Mesenchymal stem cell (in vitro differentiated cells and primary cell): ENCODE data around the gene RDH5.

Source experiments
- DNase-seq: peaks from one replicate; pipeline ENCODE4 v3.0.0-alpha.2; 2013
- H2AFZ ChIP-seq: one replicate; pipeline ENCODE4 v1.6.1; 2013; ENCODE audit warnings: low read depth, mild to moderate bottlenecking, control low read depth, inconsistent platforms, low read length, moderate library complexity
- H2AK5ac ChIP-seq: 2 replicates; pipeline ENCODE4 v1.6.1; 2013; ENCODE audit warnings: low read length, moderate library complexity, mild to moderate bottlenecking, inconsistent platforms; ENCODE audit not compliant: severe bottlenecking
- H2BK120ac ChIP-seq: one replicate; pipeline ENCODE4 v1.6.1; 2013; ENCODE audit warnings: low read depth, mild to moderate bottlenecking, inconsistent platforms, low read length, moderate library complexity
- H2BK12ac ChIP-seq, 2 experiments: one replicate each; pipeline ENCODE4 v1.6.1; 2013; ENCODE audit warnings: inconsistent platforms in 2 of 2, low read length in 2 of 2, mild to moderate bottlenecking in 2 of 2, moderate library complexity in 2 of 2, control low read depth in 1 of 2
- H2BK15ac ChIP-seq: one replicate; pipeline ENCODE4 v1.6.1; 2013; ENCODE audit warnings: mild to moderate bottlenecking, low read depth, inconsistent platforms; ENCODE audit not compliant: poor library complexity, severe bottlenecking
- H2BK5ac ChIP-seq: 2 replicates; pipeline ENCODE4 v1.6.1; 2013; ENCODE audit warnings: low read depth, mild to moderate bottlenecking, low read length, control low read depth, inconsistent platforms; ENCODE audit not compliant: poor library complexity, severe bottlenecking
- H3K14ac ChIP-seq, 2 experiments: one replicate each; pipeline ENCODE4 v1.6.1; 2013; ENCODE audit warnings: inconsistent platforms in 2 of 2, low read length in 2 of 2, control low read depth in 1 of 2, mild to moderate bottlenecking in 1 of 2, moderate library complexity in 1 of 2
- H3K18ac ChIP-seq, 2 experiments: one replicate each; pipeline ENCODE4 v1.6.1; 2013; ENCODE audit warnings: inconsistent platforms in 2 of 2, low read length in 2 of 2, control low read depth in 1 of 2, low read depth in 1 of 2, mild to moderate bottlenecking in 1 of 2
- H3K23ac ChIP-seq, 2 experiments: one replicate each; pipeline ENCODE4 v1.6.1; 2013; ENCODE audit warnings: inconsistent platforms in 2 of 2, low read length in 2 of 2, mild to moderate bottlenecking in 2 of 2, moderate library complexity in 2 of 2, control low read depth in 1 of 2
- H3K27ac ChIP-seq: 2 replicates; pipeline ENCODE4 v1.5.1; 2013; ENCODE audit warnings: mild to moderate bottlenecking, moderate library complexity, low read length, control low read depth, inconsistent platforms; ENCODE audit not compliant: poor library complexity, severe bottlenecking
- H3K27me3 ChIP-seq, 2 experiments: 2 replicates each; pipeline versions ENCODE4 v1.6.1 to v1.7.0; 2013; ENCODE audit warnings: low read length in 2 of 2, mild to moderate bottlenecking in 2 of 2, moderate library complexity in 2 of 2, control low read depth in 1 of 2, inconsistent platforms in 1 of 2; ENCODE audit not compliant: control insufficient read depth in 1 of 2, insufficient read depth in 1 of 2
- H3K36me3 ChIP-seq, 2 experiments: 2 replicates each; pipeline versions ENCODE4 v1.6.1 to v1.7.0; 2013; ENCODE audit warnings: low read length in 2 of 2, control low read depth in 1 of 2, inconsistent platforms in 1 of 2, low read depth in 1 of 2, mild to moderate bottlenecking in 1 of 2; ENCODE audit not compliant: insufficient read depth in 2 of 2, control insufficient read depth in 1 of 2
- H3K4ac ChIP-seq, 2 experiments: one replicate each; pipeline ENCODE4 v1.6.1; 2013; ENCODE audit warnings: inconsistent platforms in 2 of 2, low read length in 2 of 2, mild to moderate bottlenecking in 2 of 2, moderate library complexity in 2 of 2, control low read depth in 1 of 2, low read depth in 1 of 2
- H3K4me1 ChIP-seq: 2 replicates; pipeline ENCODE4 v1.6.1; 2013; ENCODE audit warnings: low read depth, low read length, control low read depth; ENCODE audit not compliant: control insufficient read depth, insufficient read depth
- H3K4me2 ChIP-seq: 2 replicates; pipeline ENCODE4 v1.6.1; 2013; ENCODE audit warnings: low read length, mild to moderate bottlenecking, inconsistent platforms; ENCODE audit not compliant: poor library complexity, severe bottlenecking
- H3K4me3 ChIP-seq, 2 experiments: 2 replicates each; pipeline versions ENCODE4 v1.5.1 to v1.7.0; 2013; ENCODE audit warnings: low read length in 2 of 2, mild to moderate bottlenecking in 2 of 2, control low read depth in 1 of 2, low read depth in 1 of 2; ENCODE audit not compliant: insufficient read depth in 1 of 2
- H3K79me1 ChIP-seq: replicated peaks from 2 replicates; pipeline ENCODE4 v1.6.1; 2013; ENCODE audit warnings: mild to moderate bottlenecking, control low read depth, low read length, inconsistent platforms; ENCODE audit not compliant: poor library complexity, severe bottlenecking
- H3K9ac ChIP-seq: 2 replicates; pipeline ENCODE4 v1.7.0; 2013; ENCODE audit warnings: mild to moderate bottlenecking, low read length, moderate library complexity
- H3K9me3 ChIP-seq: 2 replicates; pipeline ENCODE4 v1.7.0; 2013; ENCODE audit warnings: mild to moderate bottlenecking, low read length; ENCODE audit not compliant: control insufficient read depth
- H4K8ac ChIP-seq: one replicate; pipeline ENCODE4 v1.6.1; 2013; ENCODE audit warnings: inconsistent platforms, mild to moderate bottlenecking, low read length, moderate library complexity
- H4K91ac ChIP-seq: one replicate; pipeline ENCODE4 v1.6.1; 2013; ENCODE audit warnings: mild to moderate bottlenecking, low read length, inconsistent platforms
- WGBS: methylation state at CpG from one replicate; pipeline ENCODE4 v1.1.7; 2013; ENCODE audit warnings: mixed read lengths; 5-methylcytosine and 5-hydroxymethylcytosine counted together

The RDH5 gene

GRCh38 chr12:55693323-55694187 lies 26.6 kb upstream of the RDH5 start:
- Histone ChIP-seq H4K8ac (no peak overlapping the region), H3K9me3 (no peaks in the 10 kb centered on the region), H3K4me2 (no peak overlapping the region), H2BK12ac (no peak overlapping the region), H3K27ac (no peak overlapping the region), H3K14ac (no peak overlapping the region), H2BK120ac (no peak overlapping the region), H2BK5ac (no peak overlapping the region), H3K36me3 (peaks cover 0 to 82% of the 10 kb centered on the region in 2 experiments), H3K18ac (no peak overlapping the region), H3K23ac (no peak overlapping the region), H3K4me3 (no peak overlapping the region), H4K91ac (no peak overlapping the region), H3K4me1 (no peaks in the 10 kb centered on the region), H2AFZ (no peak overlapping the region), H3K9ac (no peak overlapping the region), H3K79me1 (no peaks in the 10 kb centered on the region), H2AK5ac (no peak overlapping the region), H2BK15ac (no peak overlapping the region), H3K4ac (no peak overlapping the region), H3K27me3 (peaks cover 0 to 14% of the 10 kb centered on the region in 2 experiments)
- WGBS: 71% methylated on average over 4 of the region's 7 CpGs
- DNase-seq: no peak

GRCh38 chr12:55694188-55694515 lies 26.0 kb upstream of the RDH5 start:
- Histone ChIP-seq H3K4me1 (no peaks in the 10 kb centered on the region), H3K27ac (no peak overlapping the region), H3K9ac (no peak overlapping the region), H3K4me2 (no peak overlapping the region), H2AK5ac (no peak overlapping the region), H3K36me3 (peaks cover 0 to 77% of the 10 kb centered on the region in 2 experiments), H4K91ac (no peak overlapping the region), H3K4me3 (no peak overlapping the region), H3K14ac (no peak overlapping the region), H2BK5ac (no peak overlapping the region), H3K9me3 (no peaks in the 10 kb centered on the region), H3K23ac (no peak overlapping the region), H2BK12ac (no peak overlapping the region), H3K79me1 (no peaks in the 10 kb centered on the region), H2BK120ac (no peak overlapping the region), H3K27me3 (peaks cover 0 to 17% of the 10 kb centered on the region in 2 experiments), H3K18ac (no peak overlapping the region), H2AFZ (no peak overlapping the region), H2BK15ac (no peak overlapping the region), H3K4ac (no peak overlapping the region), H4K8ac (no peak overlapping the region)
- DNase-seq: no peak
- WGBS: 100% methylated on average over 6 of the region's 7 CpGs

GRCh38 chr12:55694651-55695050 lies 25.5 kb upstream of the RDH5 start:
- H3K4me2 ChIP-seq: no peak overlapping the region
- no peak overlapping the region for H2BK12ac ChIP-seq
- H3K36me3 ChIP-seq: peaks cover 0 to 79% of the 10 kb centered on the region in 2 experiments
- H2AK5ac ChIP-seq: no peak overlapping the region
- no peak overlapping the region for H3K14ac ChIP-seq
- no peak overlapping the region for H3K18ac ChIP-seq
- H3K4me3 ChIP-seq: no peak overlapping the region
- no peak overlapping the region for H3K4ac ChIP-seq
- no peaks in the 10 kb centered on the region for H3K4me1 ChIP-seq
- no peak overlapping the region for H2AFZ ChIP-seq
- H3K79me1 ChIP-seq: no peaks in the 10 kb centered on the region
- H2BK5ac ChIP-seq: no peak overlapping the region
- peaks cover 0 to 22% of the 10 kb centered on the region in 2 experiments for H3K27me3 ChIP-seq
- WGBS: 78% methylated on average over 4 of the region's 4 CpGs
- H3K9ac ChIP-seq: no peak overlapping the region
- no peak overlapping the region for H2BK120ac ChIP-seq
- no peaks in the 10 kb centered on the region for H3K9me3 ChIP-seq
- H3K27ac ChIP-seq: no peak overlapping the region
- no peak for DNase-seq
- H2BK15ac ChIP-seq: no peak overlapping the region
- no peak overlapping the region for H4K91ac ChIP-seq
- no peak overlapping the region for H3K23ac ChIP-seq
- H4K8ac ChIP-seq: no peak overlapping the region

GRCh38 chr12:55695349-55695748 lies 24.8 kb upstream of the RDH5 start:
- DNase-seq: no peak
- no peak overlapping the region for H3K27ac ChIP-seq
- no peak overlapping the region for H3K14ac ChIP-seq
- H3K4ac ChIP-seq: no peak overlapping the region
- no peak overlapping the region for H3K23ac ChIP-seq
- H2AFZ ChIP-seq: no peak overlapping the region
- no peak overlapping the region for H2AK5ac ChIP-seq
- no peak overlapping the region for H3K9ac ChIP-seq
- H2BK120ac ChIP-seq: no peak overlapping the region
- H3K27me3 ChIP-seq: peaks cover 0 to 26% of the 10 kb centered on the region in 2 experiments
- no peak overlapping the region for H2BK12ac ChIP-seq
- H4K91ac ChIP-seq: no peak overlapping the region
- H4K8ac ChIP-seq: no peak overlapping the region
- peaks cover 0 to 84% of the 10 kb centered on the region in 2 experiments for H3K36me3 ChIP-seq
- H3K18ac ChIP-seq: no peak overlapping the region
- no peak overlapping the region for H3K4me2 ChIP-seq
- no peak overlapping the region for H2BK5ac ChIP-seq
- H3K9me3 ChIP-seq: no peaks in the 10 kb centered on the region
- no peak overlapping the region for H2BK15ac ChIP-seq
- 93% methylated on average over 7 of the region's 7 CpGs for whole genome bisulfite sequencing
- H3K79me1 ChIP-seq: no peaks in the 10 kb centered on the region
- H3K4me3 ChIP-seq: no peak overlapping the region
- peaks cover 2% of the 10 kb centered on the region for H3K4me1 ChIP-seq
